H1 (cell line): Measurements from ENCODE around the gene DUSP18. TPM values are rescaled to one million over a fixed set of nuclear protein-coding genes. Genes with fewer than 3 reads are reported as not detected.

Experiments used
- CTCF ChIA-PET: fragments of 300-600 bp; sonication (Branson Sonifier 250); formaldehyde crosslinking; loops from one replicate; lab custom pipeline; 2021; ENCODE audit not compliant: partially characterized antibody; lab: Charles Lee
- POLR2A ChIA-PET: fragments of 300-600 bp; sonication (Branson Sonifier 250); formaldehyde crosslinking; loops from one replicate; lab custom pipeline; 2021; ENCODE audit warnings: inconsistent platforms; ENCODE audit not compliant: partially characterized antibody; lab: Charles Lee
- DNase-seq, 2 experiments: peaks; one replicate each; pipeline versions ENCODE4 v3.0.0 to v3.0.0-alpha.2; 2010 to 2022; ENCODE audit warnings: low spot score in 2 of 2, low read depth in 1 of 2, mixed read lengths in 1 of 2
- FAIRE-seq: peaks from 2 replicates; lab custom pipeline; 2011; peaks lifted over from hg19 to GRCh38; lab: Jason Lieb, UNC
- H2AFZ ChIP-seq: 2 replicates; pipeline ENCODE4 v1.8.1; 2012; ENCODE audit warnings: low read length, inconsistent platforms
- H2AK5ac ChIP-seq: 2 replicates; pipeline ENCODE4 v1.6.1; 2013; ENCODE audit warnings: low read depth, low read length
- H2BK120ac ChIP-seq: replicated peaks from 2 replicates; pipeline ENCODE3; 2013; ENCODE audit warnings: low read depth, low read length, inconsistent platforms
- H2BK12ac ChIP-seq: 2 replicates; pipeline ENCODE4 v1.6.1; 2013; ENCODE audit warnings: low read depth, low read length
- H2BK15ac ChIP-seq: 2 replicates; pipeline ENCODE4 v1.6.1; 2013; ENCODE audit warnings: low read length
- H2BK20ac ChIP-seq: 2 replicates; pipeline ENCODE4 v1.6.1; 2013; ENCODE audit warnings: low read length
- H2BK5ac ChIP-seq: 2 replicates; pipeline ENCODE4 v1.6.1; 2013; ENCODE audit warnings: low read depth, low read length
- H3K14ac ChIP-seq: 2 replicates; pipeline ENCODE4 v1.6.1; 2013; ENCODE audit warnings: inconsistent platforms; ENCODE audit not compliant: insufficient read length
- H3K18ac ChIP-seq: 2 replicates; pipeline ENCODE4 v1.6.1; 2013; ENCODE audit warnings: low read length; ENCODE audit errors: extremely low read depth
- H3K23ac ChIP-seq: 2 replicates; pipeline ENCODE4 v1.6.1; 2013; ENCODE audit warnings: inconsistent platforms; ENCODE audit not compliant: insufficient read length
- H3K23me2 ChIP-seq: 2 replicates; pipeline ENCODE4 v1.6.1; 2013; ENCODE audit warnings: low read depth, low read length
- H3K27ac ChIP-seq: 2 replicates; pipeline ENCODE4 v1.6.1; 2011; ENCODE audit warnings: low read depth, low read length, inconsistent platforms
- H3K27me3 ChIP-seq, 4 experiments: replicated peaks in 1 of 4; 1 replicate in 1 of 4; 2 replicates in 3 of 4; pipeline versions ENCODE4 v1.6.1 to v1.8.1; 2011 to 2013; ENCODE audit warnings: low read length in 3 of 4, mild to moderate bottlenecking in 3 of 4, inconsistent platforms in 2 of 4, mixed read lengths in 2 of 4, moderate library complexity in 1 of 4; ENCODE audit not compliant: control insufficient read depth in 3 of 4, insufficient read depth in 3 of 4; ENCODE audit errors: extremely low read depth in 1 of 4
- H3K36me3 ChIP-seq, 4 experiments: 2 replicates each; pipeline versions ENCODE4 v1.6.1 to v1.8.1; 2011 to 2013; ENCODE audit warnings: mild to moderate bottlenecking in 4 of 4, low read length in 3 of 4, moderate library complexity in 2 of 4, control low read depth in 1 of 4, inconsistent platforms in 1 of 4; ENCODE audit not compliant: insufficient read depth in 4 of 4, control insufficient read depth in 2 of 4
- H3K4ac ChIP-seq: replicated peaks from 2 replicates; pipeline ENCODE3; 2013; ENCODE audit warnings: low read length, low read depth, mixed read lengths, inconsistent platforms; ENCODE audit not compliant: insufficient read length
- H3K4me1 ChIP-seq, 4 experiments: replicated peaks in 1 of 4; 1 replicate in 1 of 4; 2 replicates in 3 of 4; pipeline versions ENCODE4 v1.6.1 to v1.8.1; 2011 to 2013; ENCODE audit warnings: low read length in 3 of 4, inconsistent platforms in 2 of 4, mixed read lengths in 1 of 4; ENCODE audit not compliant: insufficient read depth in 4 of 4, control insufficient read depth in 3 of 4
- H3K4me2 ChIP-seq, 2 experiments: 2 replicates each; pipeline versions ENCODE4 v1.6.1 to v1.8.1; 2011 to 2013; ENCODE audit warnings: low read depth in 2 of 2, low read length in 2 of 2, control low read depth in 1 of 2, inconsistent platforms in 1 of 2, mild to moderate bottlenecking in 1 of 2; ENCODE audit not compliant: insufficient read depth in 1 of 2
- H3K4me3 ChIP-seq, 4 experiments: fragments of 200-600, 300-600 bp in 1 of 4; sonication (generic), shearing (Covaris generic), sonication (Bioruptor Twin) in 1 of 4; 2 replicates each; pipeline versions ENCODE4 v1.5.1 to v1.8.1; 2011 to 2016; ENCODE audit warnings: low read length in 4 of 4, low read depth in 3 of 4, control low read depth in 2 of 4, inconsistent platforms in 2 of 4, mild to moderate bottlenecking in 2 of 4, mixed read lengths in 1 of 4, moderate library complexity in 1 of 4; ENCODE audit not compliant: insufficient read depth in 2 of 4; ENCODE audit errors: extremely low read depth in 1 of 4
- H3K56ac ChIP-seq: replicated peaks from 2 replicates; pipeline ENCODE3; 2013; ENCODE audit warnings: low read depth, mild to moderate bottlenecking, mixed read lengths, low read length, inconsistent platforms; ENCODE audit not compliant: insufficient read length
- H3K79me1 ChIP-seq: 2 replicates; pipeline ENCODE4 v1.6.1; 2013; ENCODE audit warnings: low read depth, low read length, control low read depth
- H3K79me2 ChIP-seq, 2 experiments: 2 replicates each; pipeline versions ENCODE4 v1.6.1 to v1.8.1; 2012 to 2013; ENCODE audit warnings: low read length in 2 of 2, mild to moderate bottlenecking in 2 of 2, inconsistent platforms in 1 of 2; ENCODE audit not compliant: insufficient read depth in 2 of 2, control insufficient read depth in 1 of 2
- H3K9ac ChIP-seq, 4 experiments: replicated peaks in 1 of 4; 1 replicate in 1 of 4; 2 replicates in 3 of 4; pipeline versions ENCODE4 v1.6.1 to v1.8.1; 2011 to 2013; ENCODE audit warnings: low read depth in 3 of 4, low read length in 3 of 4, control low read depth in 2 of 4, mild to moderate bottlenecking in 2 of 4, moderate library complexity in 2 of 4, inconsistent platforms in 1 of 4; ENCODE audit errors: extremely low read depth in 1 of 4
- H3K9me3 ChIP-seq, 2 experiments: 2 replicates each; pipeline versions ENCODE4 v1.6.1 to v1.8.1; 2012 to 2013; ENCODE audit warnings: mild to moderate bottlenecking in 2 of 2, moderate library complexity in 2 of 2, control low read depth in 1 of 2, inconsistent platforms in 1 of 2, low read depth in 1 of 2, low read length in 1 of 2, mixed read lengths in 1 of 2; ENCODE audit not compliant: insufficient read depth in 2 of 2
- H4K20me1 ChIP-seq, 2 experiments: replicated peaks in 1 of 2; 2 replicates each; pipeline versions ENCODE3 to v1.8.1; 2011 to 2013; ENCODE audit warnings: inconsistent platforms in 2 of 2, low read length in 2 of 2, mild to moderate bottlenecking in 1 of 2; ENCODE audit not compliant: insufficient read depth in 2 of 2, control insufficient read depth in 1 of 2
- H4K5ac ChIP-seq: 2 replicates; pipeline ENCODE4 v1.6.1; 2013; ENCODE audit warnings: low read length, low read depth, mixed read lengths, inconsistent platforms; ENCODE audit not compliant: insufficient read length
- H4K8ac ChIP-seq: 2 replicates; pipeline ENCODE4 v1.8.0; 2013; ENCODE audit warnings: mild to moderate bottlenecking, moderate library complexity, low read length, inconsistent platforms; ENCODE audit not compliant: insufficient read depth; ENCODE audit errors: extremely low read depth
- H4K91ac ChIP-seq: replicated peaks from 2 replicates; pipeline ENCODE3; 2013; ENCODE audit warnings: low read length, mixed read lengths, inconsistent platforms; ENCODE audit not compliant: insufficient read length
- ASH2L ChIP-seq: fragments of 200-600, 300-600 bp; sonication (generic); IDR thresholded peaks from one replicate; pipeline ENCODE4 v1.7.1; 2017; ENCODE audit warnings: low read length
- HDAC6 ChIP-seq: IDR thresholded peaks from one replicate; pipeline ENCODE4 v1.7.1; 2012; ENCODE audit warnings: low read depth, mild to moderate bottlenecking, inconsistent platforms, low read length, moderate library complexity
- WGBS, 2 experiments: shearing (Covaris generic) in 1 of 2; methylation state at CpG; one replicate each; pipeline versions ENCODE4 v1.1.6 to v1.1.7; 2013 to 2015; ENCODE audit warnings: low lambda C conversion rate in 2 of 2, mixed read lengths in 2 of 2, inconsistent platforms in 1 of 2, low coverage in 1 of 2, missing lambda C conversion rate in 1 of 2; ENCODE audit not compliant: insufficient replicate concordance in 2 of 2, insufficient coverage in 1 of 2, insufficient read length in 1 of 2; ENCODE audit errors: extremely low coverage in 1 of 2, missing lambda C conversion rate in 1 of 2; 5-methylcytosine and 5-hydroxymethylcytosine counted together
- polyA plus RNA-seq, 7 experiments: library from polyadenylated mRNA; depleted of rRNA in 3 of 7; stranded (reverse) in 5 of 7; unstranded in 2 of 7; fragments of >200 nt in 5 of 7; fragments of 200-250 nt in 2 of 7; gene quantifications; 1 replicate in 5 of 7; 2 replicates in 1 of 7; 4 replicates in 1 of 7; pipeline versions ENCODE4 v1.2.1 to v1.2.3, GENCODE V29; 2011 to 2013; ENCODE audit warnings: missing spikeins in 2 of 7, mixed read lengths in 2 of 7
- total RNA-seq: library from RNA; stranded (reverse); fragmentation: NEBNext Ultra II Directional; extraction: Animal tissue kit (Norgen Biotek cat#: 25700); gene quantifications from 2 replicates; pipeline ENCODE4 v1.2.1, GENCODE V29; 2021

The DUSP18 gene
- total and polyA plus RNA-seq, 2 of the 8 experiments (the other 6 are each of a cell fraction or from before 2014, with no cell fraction given): 2.6 to 7.3 TPM

- Histone ChIP-seq H3K4me2 (no peak overlapping the region), H3K14ac (no peak overlapping the region), H4K20me1 (no peaks in the 10 kb centered on the region), H3K9ac (no peak overlapping the region), H3K4me3 (no peak overlapping the region), H3K23me2 (no peaks in the 10 kb centered on the region), H3K4ac (no peak overlapping the region), H3K36me3 (no peaks in the 10 kb centered on the region), H3K23ac (no peak overlapping the region), H3K79me1 (no peaks in the 10 kb centered on the region), H2BK20ac (no peak overlapping the region), H2BK15ac (no peak overlapping the region), H3K27me3 (no peaks in the 10 kb centered on the region), H2BK5ac (no peak overlapping the region), H2AFZ (no peak overlapping the region), H3K79me2 (no peaks in the 10 kb centered on the region), H4K91ac (no peak overlapping the region), H4K5ac (no peak overlapping the region), H3K56ac (no peak overlapping the region), H3K27ac (no peak overlapping the region), H3K9me3 (no peaks in the 10 kb centered on the region), H2BK12ac (no peak overlapping the region), H4K8ac (no peak overlapping the region), H2AK5ac (no peak overlapping the region), H3K4me1 (peaks cover 0 to 5% (median 2%) of the 10 kb centered on the region in 4 experiments; a peak in 3 of 7 replicates), H2BK120ac (no peak overlapping the region), H3K18ac (no peak overlapping the region)
- TF ChIP-seq HDAC6 (no peak), ASH2L (no peak)
- no peak for FAIRE-seq
- WGBS, 2 experiments: 89% methylated on average over 1 of the region's 1 CpG; no CpG with 5 or more reads in 1 of the 2 experiments
- DNase-seq: no peak
- POLR2A ChIA-PET: no interaction called here
- CTCF ChIA-PET: interaction anchor here (1.1 to 2.4 kb wide), 2 partner anchors 53 to 69 kb away, joined by 3 to 9 read pairs; no protein-coding TSS in a partner anchor
Measured at GRCh38 chr22:30701872-30702271, 34.2 kb upstream of the DUSP18 start.
